ENCODE results near the gene MRM2.
A peak's percentile ranks its signal among the peaks of the same experiment; 100 is the strongest.

Gene MRM2

GRCh38 chr7:2281541-2281940, 39.5 kb upstream of the MRM2 start:
- no peak for DNase-seq
- Histone ChIP-seq H3K4me3 (ENCODE audit: low read depth, low read length) (no peak overlapping the region), H3K18ac (ENCODE audit: low read length) (no peak overlapping the region), H3K36me3 (ENCODE audit: control insufficient read depth in 1 of 2, insufficient read depth in 2 of 2, low read length in 2 of 2) (peaks cover 3 to 4% of the 10 kb centered on the region in 2 experiments), H3K4ac (ENCODE audit: low read depth, low read length) (no peak overlapping the region), H2BK12ac (ENCODE audit: low read length) (no peak overlapping the region), H3K79me1 (ENCODE audit: low read length) (no peaks in the 10 kb centered on the region), H3K9me3 (ENCODE audit: insufficient read depth, low read depth, low read length) (no peaks in the 10 kb centered on the region), H3K27ac (ENCODE audit: low read depth, low read length) (no peak overlapping the region), H3K79me2 (ENCODE audit: control insufficient read depth, insufficient read depth, low read length, poor library complexity) (no peaks in the 10 kb centered on the region), H3K27me3 (ENCODE audit: insufficient read depth, low read length) (no peaks in the 10 kb centered on the region), H2AFZ (ENCODE audit: insufficient read depth, low read length, poor library complexity) (no peak overlapping the region), H2AK5ac (ENCODE audit: low read length) (no peak overlapping the region), H4K8ac (ENCODE audit: low read depth, low read length) (no peak overlapping the region), H3K14ac (ENCODE audit: low read length) (no peak overlapping the region), H3K4me2 (ENCODE audit: low read length) (no peak overlapping the region), H3K23ac (ENCODE audit: low read length) (no peak overlapping the region), H3K4me1 (ENCODE audit: control insufficient read depth in 1 of 2, insufficient read depth in 2 of 2, low read length in 2 of 2) (peaks cover 0 to 2% of the 10 kb centered on the region in 2 experiments), H3K9ac (ENCODE audit: low read length) (no peak overlapping the region), H4K12ac (ENCODE audit: low read depth, low read length) (no peak overlapping the region), H2BK5ac (ENCODE audit: low read depth, low read length, poor library complexity) (no peak overlapping the region), H4K91ac (ENCODE audit: low read depth, low read length) (no peak overlapping the region), H2BK120ac (ENCODE audit: insufficient read depth, low read length, poor library complexity) (no peak overlapping the region)
- no CpG with 5 or more reads among the region's 9 CpGs for WGBS (ENCODE audit: extremely low coverage, insufficient coverage, insufficient read length)

GRCh38 chr7:2280424-2280823, 38.4 kb upstream of the MRM2 start:
- no peak overlapping the region for H3K9ac ChIP-seq (ENCODE audit: low read length)
- no peak overlapping the region for H2AK5ac ChIP-seq (ENCODE audit: low read length)
- no peaks in the 10 kb centered on the region for H3K79me1 ChIP-seq (ENCODE audit: low read length)
- H2AFZ ChIP-seq (ENCODE audit: insufficient read depth, low read length, poor library complexity) = no peak overlapping the region
- no peaks in the 10 kb centered on the region for H3K9me3 ChIP-seq (ENCODE audit: insufficient read depth, low read depth, low read length)
- no peak overlapping the region for H3K4me2 ChIP-seq (ENCODE audit: low read length)
- no peak overlapping the region for H4K12ac ChIP-seq (ENCODE audit: low read depth, low read length)
- H3K18ac ChIP-seq (ENCODE audit: low read length) = no peak overlapping the region
- no peak overlapping the region for H2BK5ac ChIP-seq (ENCODE audit: low read depth, low read length, poor library complexity)
- no peak overlapping the region for H2BK12ac ChIP-seq (ENCODE audit: low read length)
- no CpG with 5 or more reads among the region's 2 CpGs for WGBS (ENCODE audit: extremely low coverage, insufficient coverage, insufficient read length)
- DNase-seq = no peak
- H3K79me2 ChIP-seq (ENCODE audit: control insufficient read depth, insufficient read depth, low read length, poor library complexity) = no peaks in the 10 kb centered on the region
- H3K4ac ChIP-seq (ENCODE audit: low read depth, low read length) = no peak overlapping the region
- peaks cover 0 to 2% of the 10 kb centered on the region in 2 experiments for H3K4me1 ChIP-seq (ENCODE audit: control insufficient read depth in 1 of 2, insufficient read depth in 2 of 2, low read length in 2 of 2)
- H3K23ac ChIP-seq (ENCODE audit: low read length) = no peak overlapping the region
- H2BK120ac ChIP-seq (ENCODE audit: insufficient read depth, low read length, poor library complexity) = no peak overlapping the region
- peaks cover 3 to 4% of the 10 kb centered on the region in 2 experiments for H3K36me3 ChIP-seq (ENCODE audit: control insufficient read depth in 1 of 2, insufficient read depth in 2 of 2, low read length in 2 of 2)
- H3K4me3 ChIP-seq (ENCODE audit: low read depth, low read length) = no peak overlapping the region
- H3K27me3 ChIP-seq (ENCODE audit: insufficient read depth, low read length) = no peaks in the 10 kb centered on the region
- H3K14ac ChIP-seq (ENCODE audit: low read length) = no peak overlapping the region
- no peak overlapping the region for H3K27ac ChIP-seq (ENCODE audit: low read depth, low read length)
- no peak overlapping the region for H4K91ac ChIP-seq (ENCODE audit: low read depth, low read length)
- H4K8ac ChIP-seq (ENCODE audit: low read depth, low read length) = no peak overlapping the region

- Histone ChIP-seq H2AFZ (ENCODE audit: insufficient read depth, low read length, poor library complexity) (no peak overlapping the region), H3K79me1 (ENCODE audit: low read length) (no peaks in the 10 kb centered on the region), H3K9ac (ENCODE audit: low read length) (no peak overlapping the region), H3K4ac (ENCODE audit: low read depth, low read length) (no peak overlapping the region), H2BK120ac (ENCODE audit: insufficient read depth, low read length, poor library complexity) (no peak overlapping the region), H3K9me3 (ENCODE audit: insufficient read depth, low read depth, low read length) (no peaks in the 10 kb centered on the region), H3K4me3 (ENCODE audit: low read depth, low read length) (no peak overlapping the region), H3K4me2 (ENCODE audit: low read length) (no peak overlapping the region), H4K91ac (ENCODE audit: low read depth, low read length) (no peak overlapping the region), H2AK5ac (ENCODE audit: low read length) (no peak overlapping the region), H2BK5ac (ENCODE audit: low read depth, low read length, poor library complexity) (no peak overlapping the region), H3K27ac (ENCODE audit: low read depth, low read length) (no peak overlapping the region), H3K36me3 (ENCODE audit: control insufficient read depth in 1 of 2, insufficient read depth in 2 of 2, low read length in 2 of 2) (peaks cover 3 to 7% of the 10 kb centered on the region in 2 experiments), H3K79me2 (ENCODE audit: control insufficient read depth, insufficient read depth, low read length, poor library complexity) (no peaks in the 10 kb centered on the region), H3K4me1 (ENCODE audit: control insufficient read depth in 1 of 2, insufficient read depth in 2 of 2, low read length in 2 of 2) (peaks cover 0 to 3% of the 10 kb centered on the region in 2 experiments), H3K14ac (ENCODE audit: low read length) (no peak overlapping the region), H4K12ac (ENCODE audit: low read depth, low read length) (no peak overlapping the region), H4K8ac (ENCODE audit: low read depth, low read length) (no peak overlapping the region), H2BK12ac (ENCODE audit: low read length) (no peak overlapping the region), H3K23ac (ENCODE audit: low read length) (no peak overlapping the region), H3K27me3 (ENCODE audit: insufficient read depth, low read length) (no peaks in the 10 kb centered on the region), H3K18ac (ENCODE audit: low read length) (no peak overlapping the region)
- no peak for DNase-seq
- no CpG with 5 or more reads among the region's 4 CpGs for WGBS (ENCODE audit: extremely low coverage, insufficient coverage, insufficient read length)
Observed at GRCh38 chr7:2279896-2280295, 37.9 kb upstream of the MRM2 start.

- H3K79me2 ChIP-seq (ENCODE audit: control insufficient read depth, insufficient read depth, low read length, poor library complexity) = no peaks in the 10 kb centered on the region
- H3K4me1 ChIP-seq (ENCODE audit: control insufficient read depth in 1 of 2, insufficient read depth in 2 of 2, low read length in 2 of 2) = peaks cover 3 to 5% of the 10 kb centered on the region in 2 experiments
- no peaks in the 10 kb centered on the region for H3K27me3 ChIP-seq (ENCODE audit: insufficient read depth, low read length)
- H2BK120ac ChIP-seq (ENCODE audit: insufficient read depth, low read length, poor library complexity) = no peak overlapping the region
- H3K4me3 ChIP-seq (ENCODE audit: low read depth, low read length) = no peak overlapping the region
- no peak overlapping the region for H3K18ac ChIP-seq (ENCODE audit: low read length)
- H3K4ac ChIP-seq (ENCODE audit: low read depth, low read length) = no peak overlapping the region
- peaks cover 2% of the 10 kb centered on the region for H3K9me3 ChIP-seq (ENCODE audit: insufficient read depth, low read depth, low read length)
- H3K27ac ChIP-seq (ENCODE audit: low read depth, low read length) = no peak overlapping the region
- peak in 1 of 2 donors; percentile 12 for DNase-seq
- no peak overlapping the region for H2AFZ ChIP-seq (ENCODE audit: insufficient read depth, low read length, poor library complexity)
- no peak overlapping the region for H2AK5ac ChIP-seq (ENCODE audit: low read length)
- no peak overlapping the region for H4K91ac ChIP-seq (ENCODE audit: low read depth, low read length)
- peaks cover 3 to 10% of the 10 kb centered on the region in 2 experiments for H3K36me3 ChIP-seq (ENCODE audit: control insufficient read depth in 1 of 2, insufficient read depth in 2 of 2, low read length in 2 of 2)
- WGBS (ENCODE audit: extremely low coverage, insufficient coverage, insufficient read length) = no CpG with 5 or more reads among the region's 11 CpGs
- H4K8ac ChIP-seq (ENCODE audit: low read depth, low read length) = no peak overlapping the region
- H3K4me2 ChIP-seq (ENCODE audit: low read length) = no peak overlapping the region
- H3K23ac ChIP-seq (ENCODE audit: low read length) = no peak overlapping the region
- H4K12ac ChIP-seq (ENCODE audit: low read depth, low read length) = no peak overlapping the region
- H2BK5ac ChIP-seq (ENCODE audit: low read depth, low read length, poor library complexity) = no peak overlapping the region
- H3K79me1 ChIP-seq (ENCODE audit: low read length) = no peaks in the 10 kb centered on the region
- H3K14ac ChIP-seq (ENCODE audit: low read length) = no peak overlapping the region
- no peak overlapping the region for H2BK12ac ChIP-seq (ENCODE audit: low read length)
- no peak overlapping the region for H3K9ac ChIP-seq (ENCODE audit: low read length)
Observed at GRCh38 chr7:2278026-2278425, 36.0 kb upstream of the MRM2 start.
